Fibroblast of pulmonary artery (primary cell): ENCODE results near the gene IL22RA2.
A peak's percentile ranks its signal among the peaks of the same experiment; 100 is the strongest.

ENCODE experiments used
- DNase-seq: peaks from one replicate; pipeline ENCODE4 v3.0.0-alpha.2; 2010; ENCODE audit warnings: low read depth
- H3K4me3 ChIP-seq: replicated peaks from 2 replicates; pipeline ENCODE4 v1.5.1; 2011; ENCODE audit warnings: low read depth, mild to moderate bottlenecking, control low read depth, low read length, moderate library complexity
- TF ChIP-seq, protein P1 (sequence below): IDR thresholded peaks from 2 replicates; pipeline ENCODE4 v1.5.1; 2011; ENCODE audit warnings: mild to moderate bottlenecking, control low read depth, low read length, inconsistent platforms; ENCODE audit errors: missing control alignments

The IL22RA2 gene

DNA sequence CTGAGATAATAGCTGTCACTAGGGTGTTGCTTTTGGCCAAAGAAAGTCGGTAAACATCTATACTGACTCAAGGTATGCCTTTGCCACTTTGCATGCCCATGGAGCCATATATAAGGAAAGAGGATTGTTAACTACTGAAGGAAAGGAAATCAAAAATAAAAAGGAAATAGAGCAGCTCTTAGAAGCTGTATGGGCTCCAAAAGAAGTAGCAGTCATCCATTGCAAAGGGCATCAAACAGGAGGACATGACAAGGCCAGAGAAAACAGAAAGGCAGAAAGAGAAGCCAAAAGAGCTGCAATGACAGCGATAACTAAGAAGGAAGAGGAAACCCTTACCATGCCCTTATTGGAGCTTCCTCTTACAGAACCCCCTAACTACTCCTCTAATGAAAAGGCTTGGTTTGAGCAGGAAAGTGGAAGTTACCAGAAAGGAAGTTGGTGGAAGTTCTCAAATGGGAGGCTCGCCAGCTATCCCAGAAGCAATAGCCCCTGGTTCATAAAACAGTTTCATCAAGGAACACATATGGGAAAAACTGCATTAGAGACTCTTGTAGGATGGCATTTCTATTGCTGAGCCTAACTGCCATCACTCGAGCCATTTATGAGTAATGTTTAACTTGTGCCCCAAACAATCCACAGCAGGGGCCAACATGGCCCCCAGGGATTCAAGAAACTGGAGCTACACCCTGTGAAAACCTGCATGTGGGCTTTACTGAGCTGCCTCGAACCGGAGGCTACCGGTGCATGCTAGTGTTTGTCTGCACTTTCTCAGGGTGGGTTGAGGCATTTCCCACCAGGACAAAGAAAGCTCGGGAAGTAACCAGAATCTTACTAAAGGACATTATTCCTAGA is 7.0 kb downstream of the IL22RA2 start:
- TF ChIP-seq, protein P1, sequence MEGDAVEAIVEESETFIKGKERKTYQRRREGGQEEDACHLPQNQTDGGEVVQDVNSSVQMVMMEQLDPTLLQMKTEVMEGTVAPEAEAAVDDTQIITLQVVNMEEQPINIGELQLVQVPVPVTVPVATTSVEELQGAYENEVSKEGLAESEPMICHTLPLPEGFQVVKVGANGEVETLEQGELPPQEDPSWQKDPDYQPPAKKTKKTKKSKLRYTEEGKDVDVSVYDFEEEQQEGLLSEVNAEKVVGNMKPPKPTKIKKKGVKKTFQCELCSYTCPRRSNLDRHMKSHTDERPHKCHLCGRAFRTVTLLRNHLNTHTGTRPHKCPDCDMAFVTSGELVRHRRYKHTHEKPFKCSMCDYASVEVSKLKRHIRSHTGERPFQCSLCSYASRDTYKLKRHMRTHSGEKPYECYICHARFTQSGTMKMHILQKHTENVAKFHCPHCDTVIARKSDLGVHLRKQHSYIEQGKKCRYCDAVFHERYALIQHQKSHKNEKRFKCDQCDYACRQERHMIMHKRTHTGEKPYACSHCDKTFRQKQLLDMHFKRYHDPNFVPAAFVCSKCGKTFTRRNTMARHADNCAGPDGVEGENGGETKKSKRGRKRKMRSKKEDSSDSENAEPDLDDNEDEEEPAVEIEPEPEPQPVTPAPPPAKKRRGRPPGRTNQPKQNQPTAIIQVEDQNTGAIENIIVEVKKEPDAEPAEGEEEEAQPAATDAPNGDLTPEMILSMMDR, result no peak
- DNase-seq, result no peak
- no peak overlapping the region for H3K4me3 ChIP-seq

DNA sequence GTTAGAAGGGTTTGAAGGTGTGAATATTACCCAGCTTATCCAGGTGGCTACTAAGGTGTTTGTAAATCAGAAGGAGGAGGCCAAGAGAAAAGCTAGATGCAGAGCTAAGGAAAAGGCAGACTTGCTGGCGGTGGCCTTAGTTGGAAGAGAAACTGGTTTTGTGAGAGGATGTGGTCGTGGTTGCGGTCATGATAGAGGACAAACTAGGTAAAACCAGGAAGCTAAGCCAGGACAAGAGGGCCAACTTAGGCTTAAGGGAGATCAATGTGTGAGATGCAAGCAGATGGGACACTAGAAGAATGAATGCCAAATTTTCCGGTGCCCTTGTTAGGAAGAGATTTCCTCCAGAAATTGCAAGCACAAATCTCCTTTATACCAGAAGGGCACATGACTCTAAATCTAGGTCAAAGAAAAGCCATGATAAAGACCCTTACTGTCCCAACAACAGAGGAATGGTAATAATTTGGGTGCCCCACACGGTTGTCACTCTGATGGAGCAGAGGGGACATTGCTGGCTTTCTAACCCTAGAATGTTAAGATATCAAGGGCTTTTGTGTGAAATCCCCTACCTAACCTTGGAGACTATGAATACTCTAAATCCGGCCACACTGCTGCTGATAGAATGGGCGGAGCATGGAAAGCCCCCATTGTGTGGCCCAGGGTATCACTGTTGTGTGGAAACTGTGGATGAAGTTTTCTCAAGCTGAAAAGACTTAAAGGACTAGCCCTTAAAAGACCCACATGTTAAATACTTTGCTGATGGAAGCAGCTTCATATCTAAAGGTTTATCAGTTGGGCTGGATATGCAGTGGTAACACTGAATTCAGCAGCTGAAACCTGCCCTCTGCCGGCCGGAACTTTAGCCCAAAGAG is 7.8 kb downstream of the IL22RA2 start:
- H3K4me3 ChIP-seq, result no peak overlapping the region

DNA sequence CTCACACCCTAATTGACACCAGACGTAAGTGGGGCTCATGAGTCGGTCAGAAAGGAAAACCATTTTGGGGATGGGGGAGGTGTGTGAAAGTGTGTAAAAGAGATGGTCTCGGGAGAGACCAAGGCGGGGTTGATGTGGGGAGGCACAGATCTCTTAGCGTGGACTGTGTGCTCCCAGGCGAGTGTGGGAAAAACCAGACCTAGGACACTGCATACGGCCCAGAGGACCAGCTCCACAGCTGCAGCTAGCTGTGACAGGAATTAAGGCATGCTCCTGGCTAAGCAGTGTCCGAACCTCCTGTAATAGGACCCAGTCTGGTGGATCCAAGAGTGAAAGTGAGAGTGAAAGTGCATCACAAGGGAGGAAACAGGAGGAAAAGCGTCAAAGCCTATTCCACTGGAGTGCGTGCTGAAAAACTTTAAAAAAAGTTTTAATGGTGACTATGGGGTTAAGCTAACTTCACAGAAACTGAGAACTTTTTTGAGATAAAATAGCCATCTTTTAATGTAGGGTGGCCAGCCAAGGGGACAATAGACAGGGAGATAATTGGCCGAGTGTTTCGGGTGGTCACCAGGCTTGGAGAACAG is 9.6 kb downstream of the IL22RA2 start:
- TF ChIP-seq, protein P1, result no peak
- H3K4me3 ChIP-seq, result no peak overlapping the region
- no peak for DNase-seq

More for the DNA sequence above, 7.8 kb downstream of the IL22RA2 start:
- no peak for DNase-seq
- TF ChIP-seq, protein P1, result peak; percentile 21

DNA sequence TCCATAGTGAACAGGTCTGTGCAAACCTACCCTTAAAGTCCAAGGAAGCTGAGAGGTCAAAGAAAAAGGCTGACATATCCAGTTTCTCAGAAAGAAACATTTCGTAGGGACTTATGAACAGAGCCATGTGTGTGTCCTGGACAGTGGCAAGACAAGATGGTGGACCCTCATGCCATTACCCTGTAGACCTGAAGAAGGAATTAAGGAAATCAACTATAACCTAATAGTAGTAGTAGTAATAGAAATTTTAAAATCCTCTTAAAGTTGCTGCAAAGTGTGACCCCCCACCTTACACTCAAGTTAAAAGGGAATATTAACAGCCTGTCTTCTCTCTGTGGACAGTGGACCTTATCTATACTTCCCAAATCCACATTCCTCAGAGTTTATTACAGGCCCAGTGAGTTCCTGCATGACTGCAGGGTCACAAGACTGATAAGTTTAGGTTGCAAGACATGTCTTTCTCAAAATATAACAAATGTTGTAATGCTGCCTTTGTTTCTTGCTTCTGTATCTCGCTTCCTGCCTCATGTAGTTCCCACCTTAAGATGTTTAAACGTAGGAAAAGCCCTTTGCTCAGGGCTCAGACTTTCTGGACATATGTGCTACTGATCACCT is 10.6 kb downstream of the IL22RA2 start:
- no peak overlapping the region for H3K4me3 ChIP-seq
- TF ChIP-seq, protein P1, result no peak
- no peak for DNase-seq

DNA sequence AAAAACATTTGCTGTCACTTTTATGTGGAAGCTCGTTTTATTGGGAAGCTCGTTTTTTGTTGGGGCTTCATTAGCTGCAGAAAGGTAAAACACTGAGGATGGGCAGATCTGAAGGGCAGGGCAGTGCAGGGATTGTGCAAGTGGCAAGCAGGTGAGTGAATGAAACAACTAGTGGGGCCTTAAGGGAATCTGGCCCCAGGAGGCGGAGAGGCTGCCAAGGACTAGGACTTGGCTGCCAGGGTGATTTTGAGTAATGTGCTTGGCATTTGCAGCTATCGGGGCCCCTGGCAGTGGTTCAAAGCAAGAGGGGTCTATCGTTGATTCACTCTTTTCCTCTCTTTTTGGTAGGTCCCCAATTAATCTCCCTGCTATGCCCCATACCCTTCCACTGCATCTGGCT is 11.5 kb downstream of the IL22RA2 start:
- TF ChIP-seq, protein P1, result no peak
- H3K4me3 ChIP-seq, result no peak overlapping the region
- DNase-seq, result no peak

DNA sequence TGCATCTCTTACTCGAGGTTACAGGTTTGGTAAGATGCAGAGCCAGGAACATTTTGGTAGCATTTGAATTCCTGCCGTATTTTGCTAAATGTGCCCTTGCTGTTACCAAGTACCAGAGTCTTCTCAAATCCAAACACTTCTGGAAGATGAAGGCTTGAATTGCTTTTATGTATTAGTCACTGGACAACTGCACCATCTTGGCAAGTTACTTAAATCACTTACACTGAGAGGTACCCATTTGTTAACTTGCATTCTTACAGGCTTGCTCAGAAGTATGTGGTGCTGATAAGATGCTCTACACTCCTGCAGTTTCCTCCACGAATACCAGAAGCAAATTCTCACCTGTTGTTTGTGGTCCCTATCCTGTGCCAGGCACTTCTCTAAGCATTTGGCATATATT is 12.7 kb downstream of the IL22RA2 start:
- DNase-seq, result peak; percentile 46
- TF ChIP-seq, protein P1, result no peak
- H3K4me3 ChIP-seq, result no peak overlapping the region
